HL-60 (cell line): ENCODE results near the gene CST9.

Experiments
- CTCF ChIP-seq: IDR thresholded peaks from one replicate; pipeline ENCODE4 v1.5.1; 2011; ENCODE audit warnings: low read length, control low read depth, inconsistent platforms; ENCODE audit not compliant: insufficient read depth
- POLR2AphosphoS5 ChIP-seq: IDR thresholded peaks from 2 replicates; pipeline ENCODE4 v1.6.1; 2012; ENCODE audit warnings: low read depth

GRCh38 chr20:23607497-23608245, 2.0 kb upstream of the CST9 start:
- TF ChIP-seq CTCF, result no peak
- TF ChIP-seq POLR2AphosphoS5, result no peak
